ENCODE measurements around the gene AMER3.
"Not testable (repeated sequence)": the region's sequence is repeated elsewhere in the genome, so short reads cannot be mapped to it uniquely, and the experiment has no call there.

The AMER3 gene

GRCh38 chr2:130755256-130756052, at the start of gene AMER3:
Gene AMER3 (plus strand): TSS chr2:130755540. CDS start chr2:130762073, 6,533 bp downstream.
- peak; percentile 6 for DNase-seq

GRCh38 chr2:130714795-130715194, 40.5 kb upstream of the AMER3 start:
- DNase-seq = not testable (repeated sequence)

GRCh38 chr2:130720036-130720435, 35.3 kb upstream of the AMER3 start:
- DNase-seq = no peak

- no peak for DNase-seq
Measured at GRCh38 chr2:130720528-130720927, 34.8 kb upstream of the AMER3 start.

- no peak for DNase-seq
Measured at GRCh38 chr2:130724455-130724854, 30.9 kb upstream of the AMER3 start.

GRCh38 chr2:130726614-130727180, 28.6 kb upstream of the AMER3 start:
- no peak for DNase-seq

GRCh38 chr2:130727286-130727924, 27.9 kb upstream of the AMER3 start:
- peak; percentile 29 for DNase-seq

- DNase-seq = no peak
Measured at GRCh38 chr2:130728007-130728454, 27.3 kb upstream of the AMER3 start.

GRCh38 chr2:130728549-130729316, 26.6 kb upstream of the AMER3 start, which contains the start of gene GPR148:
Gene GPR148 (plus strand): TSS chr2:130729070. CDS start chr2:130729152, 82 bp downstream.
- DNase-seq = peak; percentile 8

- DNase-seq = no peak
Measured at GRCh38 chr2:130729322-130730299, 25.7 kb upstream of the AMER3 start.

GRCh38 chr2:130732257-130732656, 23.1 kb upstream of the AMER3 start:
- not testable (repeated sequence) for DNase-seq

- no peak for DNase-seq
Measured at GRCh38 chr2:130735200-130735599, 20.1 kb upstream of the AMER3 start.

- DNase-seq = no peak
Measured at GRCh38 chr2:130736487-130736886, 18.9 kb upstream of the AMER3 start.

GRCh38 chr2:130737592-130737991, 17.7 kb upstream of the AMER3 start:
- DNase-seq = no peak

GRCh38 chr2:130740671-130741070, 14.7 kb upstream of the AMER3 start:
- DNase-seq = no peak

- no peak for DNase-seq
Measured at GRCh38 chr2:130743278-130743677, 12.1 kb upstream of the AMER3 start.

GRCh38 chr2:130744287-130745117, 10.8 kb upstream of the AMER3 start:
- DNase-seq = no peak

GRCh38 chr2:130749078-130749477, 6.3 kb upstream of the AMER3 start:
- no peak for DNase-seq

GRCh38 chr2:130749641-130750040, 5.7 kb upstream of the AMER3 start:
- no peak for DNase-seq

GRCh38 chr2:130754811-130755210, 529 bp upstream of the AMER3 start:
- no peak for DNase-seq

Measured in NCI-H748 treated with DMSO at 0.1 percent for 48 hours (cell line).